HG02840 (cell line): Measurements from ENCODE around the gene CNOT1.

Experiments used
- ATAC-seq: cut with Tn5 transposase; IDR thresholded peaks from one replicate; pipeline ENCODE4 v1.9.1; 2021; ENCODE audit warnings: mild to moderate bottlenecking, moderate library complexity, moderate number of reproducible peaks; ENCODE audit not compliant: unreplicated experiment, low FRiP score

CNOT1 gene

GRCh38 chr16:58506241-58507194 is 123.1 kb downstream of the CNOT1 start:
- no peak for ATAC-seq

- ATAC-seq = no peak
These were observed 125.5 kb downstream of the CNOT1 start for GRCh38 chr16:58503863-58504688.

GRCh38 chr16:58503166-58503862 is 126.3 kb downstream of the CNOT1 start:
- ATAC-seq = no peak

GRCh38 chr16:58502217-58502921 is 127.3 kb downstream of the CNOT1 start:
- ATAC-seq = no peak

GRCh38 chr16:58501242-58502131 is 128.1 kb downstream of the CNOT1 start:
- no peak for ATAC-seq

- no peak for ATAC-seq
These were observed 129.0 kb downstream of the CNOT1 start for GRCh38 chr16:58500430-58501241.

- peak; percentile 64 for ATAC-seq
These were observed 129.8 kb downstream of the CNOT1 start, which contains the start of gene NDRG4 for GRCh38 chr16:58499615-58500351. Gene NDRG4 (plus strand): TSS chr16:58500143. CDS start chr16:58500249, 106 bp downstream.

- ATAC-seq = no peak
These were observed 130.5 kb downstream of the CNOT1 start for GRCh38 chr16:58499092-58499511.

- no peak for ATAC-seq
These were observed 131.1 kb downstream of the CNOT1 start for GRCh38 chr16:58498341-58499091.

- no peak for ATAC-seq
These were observed 131.7 kb downstream of the CNOT1 start for GRCh38 chr16:58497935-58498334.

- no peak for ATAC-seq
These were observed 132.2 kb downstream of the CNOT1 start for GRCh38 chr16:58497468-58497867.

- no peak for ATAC-seq
These were observed 133.9 kb downstream of the CNOT1 start for GRCh38 chr16:58495521-58496331.

- no peak for ATAC-seq
These were observed 134.6 kb downstream of the CNOT1 start for GRCh38 chr16:58494981-58495520.

GRCh38 chr16:58493756-58494431 is 135.7 kb downstream of the CNOT1 start:
- no peak for ATAC-seq

GRCh38 chr16:58492735-58493134 is 136.9 kb downstream of the CNOT1 start:
- no peak for ATAC-seq
